Measurements from ENCODE around the gene LIMS2. TPM values are rescaled to one million over a fixed set of nuclear protein-coding genes. Genes with fewer than 3 reads are reported as not detected.

The LIMS2 gene
- total RNA-seq, 2 experiments from 2014 or later = 7.6 to 8.3 TPM

DNA sequence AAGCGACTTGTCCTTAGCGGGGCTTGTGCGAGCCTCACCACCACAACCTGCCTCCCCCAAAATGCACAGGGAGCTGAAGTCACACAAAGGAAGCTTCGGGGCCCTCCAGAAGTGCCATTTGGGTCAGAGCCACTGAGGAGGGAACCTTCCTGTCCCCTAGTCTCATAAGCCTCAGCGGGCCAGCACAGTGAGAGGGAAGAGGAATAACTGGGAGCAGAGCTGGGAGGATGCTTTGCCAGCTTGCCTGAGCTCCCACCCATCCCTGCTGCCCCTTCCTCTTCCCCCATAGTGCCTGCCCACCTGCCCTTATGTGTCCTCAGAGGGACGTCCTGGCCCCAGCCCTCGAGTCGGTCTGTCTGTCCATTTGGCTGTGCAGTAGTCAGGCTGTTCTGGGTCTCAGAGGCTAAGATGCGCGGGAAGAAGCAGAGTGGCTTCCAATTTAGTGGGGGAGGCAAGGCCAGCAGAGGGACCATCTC lies 81.2 kb downstream of the LIMS2 start:
- CTCF ChIA-PET = interaction anchor here (0.5 kb wide), 1 partner anchor 315 kb away, joined by 3 read pairs; no protein-coding TSS in a partner anchor
- POLR2A ChIA-PET = no interaction called here

- POLR2A ChIA-PET = no interaction called here
- CTCF ChIA-PET = interaction anchor here (0.6 kb wide), 1 partner anchor 216 kb away, joined by 3 read pairs; no protein-coding TSS in a partner anchor
These were observed 81.9 kb downstream of the LIMS2 start for GRCh38 chr2:127593228-127594115.

DNA sequence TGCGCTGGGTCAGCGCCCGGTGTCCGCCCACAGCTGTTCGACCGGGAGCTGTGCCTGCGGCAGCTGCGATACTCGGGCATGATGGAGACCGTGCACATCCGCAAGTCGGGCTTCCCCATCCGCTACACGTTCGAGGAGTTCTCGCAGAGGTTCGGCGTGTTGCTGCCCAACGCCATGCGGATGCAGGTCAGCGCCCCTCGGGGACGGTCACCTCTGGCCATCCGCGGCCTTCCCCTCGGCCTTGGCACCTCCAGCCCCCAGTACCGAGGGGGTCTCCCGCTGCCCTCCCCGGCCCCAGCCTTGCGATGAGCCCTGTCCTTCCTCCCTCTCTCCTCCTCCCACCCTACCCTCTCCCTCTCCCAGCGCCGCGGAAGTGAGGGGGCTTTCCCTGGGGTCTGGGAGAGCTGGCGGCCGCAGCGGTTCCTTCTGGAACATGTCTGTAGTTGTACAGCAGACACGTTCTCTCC lies 82.5 kb downstream of the LIMS2 start:
- POLR2A ChIA-PET = no interaction called here
- CTCF ChIA-PET = interaction anchor here (0.6 kb wide), 1 partner anchor 216 kb away, joined by 3 read pairs; no protein-coding TSS in a partner anchor

DNA sequence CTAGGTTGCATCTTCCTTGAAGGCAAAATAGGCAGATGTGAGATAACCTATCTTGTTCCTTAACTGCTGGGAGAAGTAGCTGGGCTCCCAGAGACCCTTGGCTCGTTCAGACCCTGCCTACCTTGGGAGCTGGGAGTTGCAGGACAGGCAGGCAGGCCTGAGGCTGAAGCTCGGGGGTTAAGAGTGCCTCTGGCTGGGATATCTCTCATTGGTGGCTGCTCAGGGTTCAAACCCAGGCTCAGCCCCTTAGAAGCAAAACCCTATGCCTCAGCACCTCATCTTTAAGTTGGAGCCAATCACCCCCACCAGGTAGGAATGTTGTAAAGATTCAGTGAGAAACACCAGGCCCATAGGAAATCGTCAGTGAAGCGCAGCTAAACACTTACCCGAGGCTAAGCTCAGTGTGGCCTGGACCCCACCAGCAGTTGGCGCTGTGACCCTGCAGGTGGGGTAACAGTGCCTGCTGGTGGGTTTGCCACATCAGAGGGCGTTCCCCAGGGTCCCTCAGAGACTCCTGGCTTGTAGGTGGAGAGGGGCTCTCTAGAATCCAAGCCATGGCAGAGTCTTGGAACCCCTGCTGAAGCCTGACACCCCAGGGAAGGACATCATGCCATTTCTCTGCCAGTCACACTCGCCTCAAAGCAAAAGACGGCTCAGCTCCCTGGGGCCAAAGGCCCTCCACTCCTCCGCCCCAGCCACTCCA lies 84.0 kb downstream of the LIMS2 start:
- POLR2A ChIA-PET = no interaction called here
- CTCF ChIA-PET = interaction anchor here (0.6 to 1.7 kb wide), 22 partner anchors 9 to 501 kb away, joined by 3 to 20 read pairs (median 4); partner anchors contain the start of genes LIMS2 and WDR33

GRCh38 chr2:127590386-127591190 lies 84.7 kb downstream of the LIMS2 start:
- CTCF ChIA-PET = interaction anchor here (0.6 to 1.7 kb wide), 23 partner anchors 8 to 502 kb away, joined by 3 to 20 read pairs (median 4); partner anchors contain the start of genes LIMS2 and WDR33
- POLR2A ChIA-PET = no interaction called here

GRCh38 chr2:127589841-127590240 lies 85.5 kb downstream of the LIMS2 start:
- ChIA-PET CTCF (no interaction called here), POLR2A (no interaction called here)

GRCh38 chr2:127589358-127589757 lies 86.0 kb downstream of the LIMS2 start:
- ChIA-PET CTCF (no interaction called here), POLR2A (no interaction called here)

Other genes starting within 250 kb of the LIMS2 start
- 10 to 100 TPM; 52.5 to 56.6 TPM for gene IWS1, start 149.0 kb downstream of the LIMS2 start, total RNA-seq
- under 1 TPM; 0.15 to 0.17 TPM for gene MYO7B, start 139.8 kb downstream of the LIMS2 start, total RNA-seq
- not detected for gene GPR17, start 29.4 kb downstream of the LIMS2 start, total RNA-seq
- 1 to 10 TPM; 3.5 TPM for gene SFT2D3, start 26.0 kb upstream of the LIMS2 start, total RNA-seq
- gene WDR33, start 135.6 kb upstream of the LIMS2 start, total RNA-seq = 10 to 100 TPM; 75.5 to 80.3 TPM
- gene POLR2D, start 182.6 kb upstream of the LIMS2 start, total RNA-seq = 10 to 100 TPM; 93.7 to 95.9 TPM
- 10 to 100 TPM; 22.1 to 22.6 TPM for gene AMMECR1L, start 210.4 kb upstream of the LIMS2 start, total RNA-seq

All from activated CD8-positive, alpha-beta memory T cell treated with anti-CD3 and anti-CD28 coated beads for 36 hours (primary cell).